ENCODE measurements around the gene ENDOV.

Gene ENDOV

DNA sequence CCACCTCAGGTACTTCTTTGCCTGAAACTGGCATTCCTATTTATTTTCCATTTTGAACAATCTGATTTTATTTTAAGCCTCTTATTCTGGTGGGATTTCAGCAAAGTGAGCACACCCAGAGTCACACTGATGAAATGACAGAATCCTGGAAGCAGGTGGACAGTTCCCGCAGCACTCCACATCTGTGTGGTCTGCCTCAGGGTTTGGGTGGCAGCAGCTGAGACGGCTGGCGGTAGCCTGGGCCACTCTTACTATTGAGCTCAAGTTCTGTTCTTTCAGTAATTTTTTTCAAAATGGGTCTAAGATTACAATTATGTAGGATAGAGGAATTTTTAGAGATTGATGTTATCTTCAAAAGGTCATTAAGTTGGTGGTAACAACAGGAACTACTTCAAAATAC, 32.5 kb upstream of the ENDOV start:
- no peak overlapping the region for H3K4me3 ChIP-seq (ENCODE audit: low read length)
- TF ChIP-seq ZNF274 (IDR thresholded peaks at IDR 0.05; ENCODE audit: low read depth, low read length), result no peak

DNA sequence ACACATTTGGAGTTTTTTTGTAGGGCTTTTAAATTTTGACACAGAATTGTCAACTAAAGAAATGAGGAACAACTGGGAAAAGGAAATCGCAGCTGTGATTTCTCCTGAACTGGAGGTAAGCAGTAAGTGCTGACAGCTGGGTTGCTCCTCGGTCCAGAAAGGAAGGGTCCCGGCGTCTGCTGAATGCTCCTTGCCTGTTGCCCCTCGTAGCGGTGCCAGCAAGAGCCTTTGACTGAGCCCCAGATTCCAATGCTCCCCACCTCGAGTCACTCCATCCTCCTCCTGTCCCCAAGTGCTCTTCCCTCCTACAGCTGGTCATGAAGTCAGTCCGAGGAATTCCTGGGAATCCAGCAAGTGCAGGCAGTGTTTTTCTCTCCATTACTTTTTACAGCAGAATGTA, 32.0 kb upstream of the ENDOV start:
- no peak for TF ChIP-seq ZNF274 (IDR thresholded peaks at IDR 0.05; ENCODE audit: low read depth, low read length)
- no peak overlapping the region for H3K4me3 ChIP-seq (ENCODE audit: low read length)

- no peak overlapping the region for H3K4me3 ChIP-seq (ENCODE audit: low read length)
- TF ChIP-seq ZNF274 (IDR thresholded peaks at IDR 0.05; ENCODE audit: low read depth, low read length), result no peak
Measured at GRCh38 chr17:80384078-80384960, 30.6 kb upstream of the ENDOV start.

DNA sequence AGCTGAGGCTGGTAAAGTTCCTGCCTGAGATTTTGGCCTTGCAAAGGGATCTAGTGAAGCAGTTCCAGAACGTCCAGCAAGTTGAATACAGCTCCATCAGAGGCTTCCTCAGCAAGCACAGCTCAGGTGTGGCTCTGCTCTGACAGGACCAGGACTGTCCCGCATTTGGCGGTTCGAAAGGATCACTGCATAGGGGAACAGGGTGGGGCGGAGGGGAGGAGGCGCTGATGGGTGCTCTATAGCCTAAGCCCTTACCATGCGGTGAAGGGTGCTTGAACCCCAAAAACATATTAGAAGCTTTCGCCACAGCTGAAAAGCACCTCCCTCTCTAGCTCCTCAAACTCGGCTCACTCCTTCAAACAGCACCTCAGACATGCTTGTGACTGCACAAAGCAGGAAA, 29.9 kb upstream of the ENDOV start:
- H3K4me3 ChIP-seq (ENCODE audit: low read length), result no peak overlapping the region
- TF ChIP-seq ZNF274 (IDR thresholded peaks at IDR 0.05; ENCODE audit: low read depth, low read length), result no peak

- no peak overlapping the region for H3K4me3 ChIP-seq (ENCODE audit: low read length)
- no peak for TF ChIP-seq ZNF274 (IDR thresholded peaks at IDR 0.05; ENCODE audit: low read depth, low read length)
Measured at GRCh38 chr17:80386341-80386740, 28.6 kb upstream of the ENDOV start.

DNA sequence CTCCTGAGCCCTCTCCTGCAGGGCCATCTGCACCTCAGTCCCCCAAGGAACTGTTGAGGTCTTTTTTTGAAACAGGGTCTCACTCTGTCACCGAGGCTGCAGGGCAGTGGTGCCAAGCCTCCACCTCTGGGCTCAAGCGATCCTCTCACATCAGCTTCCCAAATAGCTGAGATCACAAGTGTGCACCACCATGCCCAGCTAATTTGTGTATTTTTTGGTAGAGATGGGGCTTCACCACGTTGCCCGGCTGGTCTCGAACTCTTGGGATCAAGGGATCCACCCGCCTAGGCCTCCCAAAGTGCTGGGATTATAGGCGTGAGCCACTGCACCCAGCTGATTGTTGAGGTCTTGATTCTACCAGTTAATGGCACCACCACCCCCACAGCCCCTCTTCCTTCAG, 27.9 kb upstream of the ENDOV start:
- H3K4me3 ChIP-seq (ENCODE audit: low read length), result no peak overlapping the region
- TF ChIP-seq ZNF274 (IDR thresholded peaks at IDR 0.05; ENCODE audit: low read depth, low read length), result no peak

DNA sequence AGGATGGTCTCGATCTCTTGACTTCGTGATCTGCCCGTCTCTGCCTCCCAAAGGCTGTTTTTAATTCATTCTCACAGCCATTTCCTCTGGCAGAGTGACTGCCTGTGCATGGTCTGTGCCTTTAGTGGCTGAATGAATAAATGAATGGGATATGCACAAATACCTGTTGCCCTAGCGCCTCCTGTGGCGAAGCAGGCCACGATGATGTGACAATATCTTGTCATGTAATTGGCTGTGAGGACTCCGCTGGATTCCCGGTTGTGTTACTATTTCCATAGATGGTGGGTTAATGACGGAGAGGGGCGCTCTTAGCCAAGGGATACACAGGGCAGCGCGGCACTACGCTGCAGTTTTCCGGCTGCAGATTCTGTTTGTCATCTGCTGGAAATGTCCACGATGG, 26.8 kb upstream of the ENDOV start:
- TF ChIP-seq ZNF274 (IDR thresholded peaks at IDR 0.05; ENCODE audit: low read depth, low read length), result no peak
- H3K4me3 ChIP-seq (ENCODE audit: low read length), result no peak overlapping the region

DNA sequence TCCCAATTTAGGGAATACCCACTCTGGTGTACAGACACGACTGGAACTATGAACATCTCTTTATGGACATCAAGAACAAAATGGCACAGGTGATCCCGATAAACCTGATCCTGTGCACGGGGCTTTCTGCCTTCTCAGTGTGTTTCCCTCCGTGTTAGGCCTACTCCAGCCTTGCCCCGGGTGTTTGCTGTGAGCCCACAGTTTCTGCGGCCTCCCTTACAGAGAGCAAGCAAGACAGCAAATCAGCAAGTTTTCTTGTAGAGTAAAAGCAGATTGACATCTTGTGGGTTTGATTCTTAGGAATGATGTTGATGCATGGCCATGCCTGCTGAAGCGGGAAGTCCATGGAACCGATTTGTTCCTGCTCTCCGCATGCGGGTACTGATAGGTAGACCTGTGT, 26.4 kb upstream of the ENDOV start:
- TF ChIP-seq ZNF274 (IDR thresholded peaks at IDR 0.05; ENCODE audit: low read depth, low read length), result no peak
- no peak overlapping the region for H3K4me3 ChIP-seq (ENCODE audit: low read length)

GRCh38 chr17:80389011-80389995, 25.7 kb upstream of the ENDOV start:
- H3K4me3 ChIP-seq (ENCODE audit: low read length), result no peak overlapping the region
- TF ChIP-seq ZNF274 (IDR thresholded peaks at IDR 0.05; ENCODE audit: low read depth, low read length), result no peak

DNA sequence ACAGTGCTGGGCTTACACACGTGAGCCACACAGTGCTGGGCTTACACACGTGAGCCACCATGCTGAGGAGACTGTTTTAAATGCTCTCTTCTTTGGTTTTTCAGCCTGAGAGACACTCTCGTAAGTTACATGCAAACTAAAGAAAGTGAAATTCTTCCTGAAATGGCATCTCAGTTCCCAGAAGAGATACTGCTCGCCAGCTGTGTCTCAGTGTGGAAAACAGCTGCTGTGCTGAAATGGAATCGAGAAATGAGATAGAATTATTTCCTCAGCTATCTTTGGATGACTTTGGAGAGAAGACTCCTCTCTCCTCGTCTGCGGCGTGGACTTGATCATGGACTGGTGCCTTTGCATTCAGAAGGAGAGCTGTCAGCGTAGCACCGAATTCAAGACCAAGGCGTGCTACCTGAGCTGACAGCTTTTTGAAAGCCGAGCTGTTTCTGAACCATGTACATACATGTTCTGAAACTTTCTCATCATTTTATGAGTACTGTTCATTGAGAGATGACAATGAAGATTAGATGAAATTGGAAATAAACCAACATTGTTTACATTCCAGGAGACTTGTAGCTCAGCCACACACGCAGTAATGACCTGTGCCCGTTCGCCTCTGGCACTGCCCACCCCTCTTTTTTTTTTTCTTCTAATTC, 21.6 kb upstream of the ENDOV start:
- no peak for TF ChIP-seq ZNF274 (IDR thresholded peaks at IDR 0.05; ENCODE audit: low read depth, low read length)
- H3K4me3 ChIP-seq (ENCODE audit: low read length), result no peak overlapping the region

- no peak for TF ChIP-seq ZNF274 (IDR thresholded peaks at IDR 0.05; ENCODE audit: low read depth, low read length)
- no peak overlapping the region for H3K4me3 ChIP-seq (ENCODE audit: low read length)
Measured at GRCh38 chr17:80393961-80394360, 21.0 kb upstream of the ENDOV start.

- no peak overlapping the region for H3K4me3 ChIP-seq (ENCODE audit: low read length)
- no peak for TF ChIP-seq ZNF274 (IDR thresholded peaks at IDR 0.05; ENCODE audit: low read depth, low read length)
Measured at GRCh38 chr17:80394629-80395216, 20.2 kb upstream of the ENDOV start.

GRCh38 chr17:80395402-80396151, 19.4 kb upstream of the ENDOV start:
- no peak overlapping the region for H3K4me3 ChIP-seq (ENCODE audit: low read length)
- no peak for TF ChIP-seq ZNF274 (IDR thresholded peaks at IDR 0.05; ENCODE audit: low read depth, low read length)
